HG02610 (cell line): ENCODE measurements around the gene HYAL1.
"Not testable (repeated sequence)": the region's sequence is repeated elsewhere in the genome, so short reads cannot be mapped to it uniquely, and the experiment has no call there.

ENCODE experiments used
- ATAC-seq: cut with Tn5 transposase; IDR thresholded peaks from one replicate; pipeline ENCODE4 v1.9.1; 2021; ENCODE audit warnings: mild to moderate bottlenecking, moderate library complexity; ENCODE audit not compliant: unreplicated experiment

Gene HYAL1

GRCh38 chr3:50295553-50296431, 7.6 kb downstream of the HYAL1 start:
- no peak for ATAC-seq

GRCh38 chr3:50294492-50295403, 8.6 kb downstream of the HYAL1 start:
- ATAC-seq = no peak

- ATAC-seq = no peak
Measured at GRCh38 chr3:50294089-50294488, 9.3 kb downstream of the HYAL1 start.

- no peak for ATAC-seq
Measured at GRCh38 chr3:50293079-50293801, 10.1 kb downstream of the HYAL1 start.

GRCh38 chr3:50292159-50293078, 11.0 kb downstream of the HYAL1 start, which contains the start of gene IFRD2:
IFRD2 (minus strand) TSS chr3:50292429; CDS start chr3:50292274, 155 bp downstream.
- ATAC-seq = peak; percentile 93

GRCh38 chr3:50290161-50290641, 13.2 kb downstream of the HYAL1 start:
- no peak for ATAC-seq

GRCh38 chr3:50289130-50289529, 14.2 kb downstream of the HYAL1 start:
- ATAC-seq = no peak

GRCh38 chr3:50288387-50289007, 14.9 kb downstream of the HYAL1 start:
- ATAC-seq = no peak

GRCh38 chr3:50287262-50287661, 16.1 kb downstream of the HYAL1 start:
- ATAC-seq = no peak

- ATAC-seq = no peak
Measured at GRCh38 chr3:50286322-50287227, 16.8 kb downstream of the HYAL1 start.

GRCh38 chr3:50284121-50284520, 19.3 kb downstream of the HYAL1 start:
- not testable (repeated sequence) for ATAC-seq

- no peak for ATAC-seq
Measured at GRCh38 chr3:50279255-50280016, 23.9 kb downstream of the HYAL1 start.

GRCh38 chr3:50278880-50279224, 24.5 kb downstream of the HYAL1 start, which contains the start of gene LSMEM2:
LSMEM2 (plus strand) TSS chr3:50279087; CDS start chr3:50279114, 27 bp downstream.
- ATAC-seq = no peak

- ATAC-seq = no peak
Measured at GRCh38 chr3:50278123-50278879, 25.1 kb downstream of the HYAL1 start.

GRCh38 chr3:50276762-50277101, 26.6 kb downstream of the HYAL1 start:
- ATAC-seq = no peak

- ATAC-seq = no peak
Measured at GRCh38 chr3:50275996-50276761, 27.2 kb downstream of the HYAL1 start.
